PC-3 (cell line): Measurements from ENCODE around the gene MAP2K1. TPM values are rescaled to one million over a fixed set of nuclear protein-coding genes. Genes with fewer than 3 reads are reported as not detected.

Experiments used
- ATAC-seq: fragments of 200-7000 bp; cut with Tn5 transposase; 2 replicates; pipeline ENCODE4 v1.9.1; 2020; ENCODE audit warnings: mild to moderate bottlenecking, moderate library complexity
- BruUV-seq: library from RNA; stranded (reverse); fragments of 400-500 nt; replicated peaks from 2 replicates; lab custom pipeline; 2021; lab: Mats Ljungman, UMichigan
- CTCF ChIA-PET: fragments of 300-600 bp; sonication (Branson Sonifier 250); formaldehyde crosslinking; loops from one replicate; lab custom pipeline; 2022; ENCODE audit warnings: antibody characterized with exemption; lab: Charles Lee
- POLR2A ChIA-PET: fragments of 300-600 bp; sonication (Branson Sonifier 250); formaldehyde crosslinking; loops from one replicate; lab custom pipeline; 2022; ENCODE audit warnings: antibody characterized with exemption; ENCODE audit not compliant: unreplicated experiment; lab: Charles Lee
- DNase-seq: peaks from one replicate; pipeline ENCODE4 v3.0.0-alpha.2; 2015
- H2AFZ ChIP-seq: fragments of 300-600 bp; sonication (generic); 2 replicates; pipeline ENCODE4 v1.6.0; 2016; ENCODE audit warnings: antibody characterized with exemption, low read length
- H3F3A ChIP-seq: fragments of 300-600 bp; sonication (generic); one replicate; pipeline ENCODE4 v1.6.0; 2017; ENCODE audit warnings: antibody characterized with exemption, low read length, control low read depth, mild to moderate bottlenecking; ENCODE audit not compliant: unreplicated experiment
- H3K27ac ChIP-seq: fragments of 300-600 bp; sonication (generic); 2 replicates; pipeline ENCODE4 v1.5.1; 2016; ENCODE audit warnings: mild to moderate bottlenecking, low read length
- H3K27me3 ChIP-seq: fragments of 300-600 bp; sonication (generic); 2 replicates; pipeline ENCODE4 v1.6.1; 2016; ENCODE audit warnings: low read length, mixed read lengths
- H3K36me3 ChIP-seq: fragments of 300-600 bp; sonication (generic); 2 replicates; pipeline ENCODE4 v1.6.1; 2016; ENCODE audit warnings: low read depth, mixed run types, low read length, mixed read lengths
- H3K4me1 ChIP-seq: fragments of 300-600 bp; sonication (generic); 2 replicates; pipeline ENCODE4 v1.5.1; 2016; ENCODE audit warnings: low read length; ENCODE audit not compliant: insufficient read depth
- H3K4me2 ChIP-seq: fragments of 300-600 bp; sonication (generic); 2 replicates; pipeline ENCODE4 v1.6.0; 2016; ENCODE audit warnings: low read length
- H3K4me3 ChIP-seq: fragments of 300-600 bp; sonication (generic); 2 replicates; pipeline ENCODE4 v1.5.1; 2016; ENCODE audit warnings: mild to moderate bottlenecking, low read length, mixed read lengths
- H3K79me2 ChIP-seq: fragments of 300-600 bp; sonication (generic); 2 replicates; pipeline ENCODE4 v1.6.1; 2017; ENCODE audit warnings: low read length, mixed read lengths
- H3K9ac ChIP-seq: fragments of 300-600 bp; sonication (generic); 2 replicates; pipeline ENCODE4 v1.6.0; 2016; ENCODE audit warnings: mild to moderate bottlenecking, low read length
- H3K9me2 ChIP-seq: fragments of 300-600 bp; sonication (generic); replicated peaks from 2 replicates; pipeline ENCODE4 v1.6.1; 2016; ENCODE audit warnings: mixed run types, low read length, mixed read lengths
- H3K9me3 ChIP-seq: fragments of 300-600 bp; sonication (generic); 2 replicates; pipeline ENCODE4 v1.6.1; 2016; ENCODE audit warnings: low read length, mixed read lengths
- H4K20me1 ChIP-seq: fragments of 300-600 bp; sonication (generic); 2 replicates; pipeline ENCODE4 v1.6.1; 2016; ENCODE audit warnings: low read length, mixed read lengths
- EZH2 ChIP-seq: fragments of 300-600 bp; sonication (generic); IDR thresholded peaks from one replicate; pipeline ENCODE4 v1.6.1; 2017; ENCODE audit warnings: antibody characterized with exemption, mild to moderate bottlenecking, low read length; ENCODE audit not compliant: unreplicated experiment
- EZH2phosphoT487 ChIP-seq: fragments of 300-600 bp; sonication (generic); IDR thresholded peaks from 2 replicates; pipeline ENCODE4 v1.6.1; 2018; ENCODE audit warnings: mild to moderate bottlenecking, antibody characterized with exemption, low read length, borderline replicate concordance
- intact Hi-C: fragments of 100-400 bp; cut with micrococcal nuclease; formaldehyde crosslinking; loops from 2 replicates; pipeline ENCODE4 v1.9.0; 2023
- total RNA-seq: library from RNA; depleted of rRNA; stranded (reverse); fragments of >200 nt; gene quantifications from 2 replicates; pipeline ENCODE4 v1.2.3, GENCODE V29; 2014
- TF ChIP-seq, protein P1 (sequence below): fragments of 300-600 bp; sonication (generic); conservative IDR thresholded peaks from 2 replicates; pipeline ENCODE4 v1.5.1; 2017; ENCODE audit warnings: antibody characterized with exemption, low read depth, mild to moderate bottlenecking, low read length

The MAP2K1 gene
- total RNA-seq, 1 experiment from 2014 or later, result 35.5 TPM

DNA sequence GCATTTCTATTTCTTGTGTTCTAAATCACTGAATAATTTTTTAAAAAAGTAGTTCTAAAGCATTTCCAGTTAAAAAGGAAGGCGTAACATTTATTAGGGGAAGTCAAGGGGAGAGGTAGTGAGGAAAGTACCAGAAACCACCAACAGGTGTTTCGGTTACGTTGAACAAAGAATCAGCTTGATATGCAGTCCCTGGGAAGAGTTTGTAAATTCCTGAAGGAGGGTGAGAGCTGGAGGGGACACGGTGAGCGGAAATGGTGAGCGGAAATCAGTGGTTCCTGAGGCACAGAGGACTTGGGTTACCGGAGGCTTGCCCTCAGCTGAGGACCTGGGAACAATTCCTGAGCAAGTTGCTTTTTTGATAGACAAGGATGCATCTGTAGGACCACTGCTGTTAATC lies 17.8 kb downstream of the MAP2K1 start:
- H3K9me2 ChIP-seq, result no peaks in the 10 kb centered on the region
- no TSS peak for BruUV-seq
- CTCF ChIA-PET, result no interaction called here

DNA sequence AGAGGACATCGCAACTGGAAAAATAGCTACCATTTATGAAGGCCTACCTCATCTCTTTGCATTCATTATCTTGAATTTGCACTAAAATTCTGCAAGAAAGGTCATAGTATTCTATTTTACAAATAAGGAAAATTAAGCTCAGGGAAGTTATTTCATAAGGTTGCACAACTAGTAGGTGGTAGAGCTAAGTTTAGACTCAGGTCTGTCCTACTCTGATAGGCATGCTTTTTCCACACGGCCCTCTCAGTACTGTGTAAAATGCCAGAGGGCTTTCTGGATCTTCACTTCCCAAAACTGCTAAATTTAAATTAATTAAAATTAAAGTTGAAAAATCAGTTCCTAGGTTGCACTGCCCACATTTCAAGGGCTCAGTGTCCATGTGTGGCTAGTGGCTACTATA lies 18.3 kb downstream of the MAP2K1 start:
- H4K20me1 ChIP-seq, result peaks cover 51% of the 10 kb centered on the region
- POLR2A ChIA-PET, result no interaction called here

More for the DNA sequence above, 17.8 kb downstream of the MAP2K1 start:
- Histone ChIP-seq H3K36me3 (no peaks in the 10 kb centered on the region), H3K4me2 (no peak overlapping the region), H3K9ac (no peak overlapping the region), H3K27ac (no peak overlapping the region), H3K27me3 (no peaks in the 10 kb centered on the region), H3K79me2 (peaks cover 98% of the 10 kb centered on the region), H3K4me1 (peaks cover 26% of the 10 kb centered on the region), H3K9me3 (no peaks in the 10 kb centered on the region), H3F3A (peaks cover 6% of the 10 kb centered on the region), H4K20me1 (peaks cover 52% of the 10 kb centered on the region), H3K4me3 (no peak overlapping the region), H2AFZ (no peak overlapping the region)
- DNase-seq, result no peak
- ATAC-seq, result no peak
- TF ChIP-seq EZH2 (no peak), EZH2phosphoT487 (no peak)
- TF ChIP-seq, protein P1, sequence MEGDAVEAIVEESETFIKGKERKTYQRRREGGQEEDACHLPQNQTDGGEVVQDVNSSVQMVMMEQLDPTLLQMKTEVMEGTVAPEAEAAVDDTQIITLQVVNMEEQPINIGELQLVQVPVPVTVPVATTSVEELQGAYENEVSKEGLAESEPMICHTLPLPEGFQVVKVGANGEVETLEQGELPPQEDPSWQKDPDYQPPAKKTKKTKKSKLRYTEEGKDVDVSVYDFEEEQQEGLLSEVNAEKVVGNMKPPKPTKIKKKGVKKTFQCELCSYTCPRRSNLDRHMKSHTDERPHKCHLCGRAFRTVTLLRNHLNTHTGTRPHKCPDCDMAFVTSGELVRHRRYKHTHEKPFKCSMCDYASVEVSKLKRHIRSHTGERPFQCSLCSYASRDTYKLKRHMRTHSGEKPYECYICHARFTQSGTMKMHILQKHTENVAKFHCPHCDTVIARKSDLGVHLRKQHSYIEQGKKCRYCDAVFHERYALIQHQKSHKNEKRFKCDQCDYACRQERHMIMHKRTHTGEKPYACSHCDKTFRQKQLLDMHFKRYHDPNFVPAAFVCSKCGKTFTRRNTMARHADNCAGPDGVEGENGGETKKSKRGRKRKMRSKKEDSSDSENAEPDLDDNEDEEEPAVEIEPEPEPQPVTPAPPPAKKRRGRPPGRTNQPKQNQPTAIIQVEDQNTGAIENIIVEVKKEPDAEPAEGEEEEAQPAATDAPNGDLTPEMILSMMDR, result no peak
- intact Hi-C loops, result no loop called here
- POLR2A ChIA-PET, result no interaction called here

DNA sequence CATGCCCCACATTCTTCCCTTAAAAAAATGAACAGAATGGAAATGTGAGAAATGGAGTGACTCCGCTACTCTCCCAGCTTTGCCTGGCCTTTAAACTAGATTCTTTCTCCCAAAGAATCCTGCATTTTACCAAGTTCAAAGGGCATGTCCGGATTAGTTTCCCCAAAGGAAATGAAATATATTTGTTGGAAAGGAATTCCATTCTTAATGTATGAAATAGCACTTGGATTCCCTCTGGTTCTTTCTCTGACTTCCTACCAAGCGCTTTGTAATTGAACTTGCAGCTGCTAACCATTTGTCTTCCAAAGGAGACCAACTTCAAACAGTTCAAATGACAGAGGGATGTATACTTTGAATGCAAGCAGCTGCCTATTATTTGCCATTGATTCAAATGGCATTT lies 18.9 kb downstream of the MAP2K1 start:
- no peak for ATAC-seq
- intact Hi-C loops, result no loop called here
- CTCF ChIA-PET, result no interaction called here

More for the DNA sequence above, 18.3 kb downstream of the MAP2K1 start:
- no peak overlapping the region for H3K4me2 ChIP-seq
- DNase-seq, result no peak
- H3K79me2 ChIP-seq, result peaks cover 99% of the 10 kb centered on the region
- no peaks in the 10 kb centered on the region for H3K36me3 ChIP-seq
- H2AFZ ChIP-seq, result no peak overlapping the region
- no peaks in the 10 kb centered on the region for H3K9me2 ChIP-seq
- no peak overlapping the region for H3K27ac ChIP-seq
- no peaks in the 10 kb centered on the region for H3K27me3 ChIP-seq
- peaks cover 6% of the 10 kb centered on the region for H3F3A ChIP-seq
- TF ChIP-seq, protein P1, result no peak
- no peak for TF ChIP-seq EZH2phosphoT487
- TF ChIP-seq EZH2, result no peak
- intact Hi-C loops, result no loop called here
- no peaks in the 10 kb centered on the region for H3K9me3 ChIP-seq
- CTCF ChIA-PET, result no interaction called here
- no peak overlapping the region for H3K9ac ChIP-seq
- BruUV-seq, result no TSS peak
- H3K4me3 ChIP-seq, result no peak overlapping the region
- no peak for ATAC-seq
- H3K4me1 ChIP-seq, result peaks cover 24% of the 10 kb centered on the region

More for the DNA sequence above, 18.9 kb downstream of the MAP2K1 start:
- no peak for DNase-seq
- TF ChIP-seq, protein P1, result no peak
- TF ChIP-seq EZH2phosphoT487 (no peak), EZH2 (no peak)
- Histone ChIP-seq H3F3A (peaks cover 6% of the 10 kb centered on the region), H3K4me1 (peaks cover 18% of the 10 kb centered on the region), H4K20me1 (peaks cover 45% of the 10 kb centered on the region), H3K9me2 (no peaks in the 10 kb centered on the region), H3K9me3 (no peaks in the 10 kb centered on the region), H3K36me3 (no peaks in the 10 kb centered on the region), H2AFZ (no peak overlapping the region), H3K27me3 (no peaks in the 10 kb centered on the region), H3K27ac (no peak overlapping the region), H3K79me2 (peaks cover 99% of the 10 kb centered on the region), H3K4me2 (no peak overlapping the region), H3K4me3 (no peak overlapping the region), H3K9ac (no peak overlapping the region)
- no TSS peak for BruUV-seq
- POLR2A ChIA-PET, result no interaction called here
